Vagina (tissue), 2 donors: Measurements from ENCODE around the gene ASIC3. TPM values are rescaled to one million over a fixed set of nuclear protein-coding genes. Genes with fewer than 3 reads are reported as not detected.
A peak's percentile ranks its signal among the peaks of the same experiment; 100 is the strongest.
"Not testable (repeated sequence)": the region's sequence is repeated elsewhere in the genome, so short reads cannot be mapped to it uniquely, and the experiment has no call there.

Experiments used
- DNase-seq, 2 donors: peaks; one replicate each; pipeline ENCODE4 v3.0.0-alpha.2; 2017; ENCODE audit errors: extremely low spot score in 2 of 2
- H3K27ac ChIP-seq: fragments of 200-600 bp; sonication (generic); one replicate; pipeline ENCODE4 v1.5.1; 2019
- H3K27me3 ChIP-seq: fragments of 200-600 bp; sonication (generic); one replicate; pipeline ENCODE4 v1.5.1; 2019
- H3K36me3 ChIP-seq, 2 donors: fragments of 200-600 bp; sonication (generic); one replicate each; pipeline ENCODE4 v1.5.1; 2017 to 2019
- H3K4me1 ChIP-seq: fragments of 200-600 bp; sonication (generic); one replicate; pipeline ENCODE4 v1.5.1; 2019
- H3K4me3 ChIP-seq, 2 donors: fragments of 200-600 bp; sonication (generic); 1 replicate in 1 of 2; 2 replicates in 1 of 2; pipeline ENCODE4 v1.5.1; 2016 to 2019
- H3K9me3 ChIP-seq: fragments of 200-600 bp; sonication (generic); one replicate; pipeline ENCODE4 v1.5.1; 2019
- POLR2A ChIP-seq, 2 donors: fragments of 450-650 bp; IDR thresholded peaks; one replicate each; pipeline ENCODE4 v1.6.1; 2017; ENCODE audit warnings: antibody characterized with exemption in 2 of 2, mild to moderate bottlenecking in 2 of 2, moderate library complexity in 2 of 2
- POLR2AphosphoS5 ChIP-seq, 2 donors: sonication (generic); formaldehyde crosslinking; IDR thresholded peaks; one replicate each; pipeline ENCODE4 v1.9.0; 2017; ENCODE audit warnings: antibody characterized with exemption in 2 of 2, mild to moderate bottlenecking in 2 of 2, low read depth in 1 of 2; ENCODE audit not compliant: insufficient read depth in 1 of 2
- intact Hi-C: fragments of 100-400 bp; cut with DNase I; formaldehyde crosslinking; loops from one replicate; pipeline ENCODE4 v1.15.1; 2023
- total RNA-seq: library from RNA; depleted of rRNA; stranded (reverse); fragments of >200 nt; gene quantifications from one replicate; pipeline ENCODE4 v1.2.3, GENCODE V29; 2016
- TF ChIP-seq, protein P1 (sequence below), 3 experiments: fragments of 450-650 bp in 2 of 3; fragments of 200-600 bp in 1 of 3; sonication (generic) in 1 of 3; IDR thresholded peaks; one replicate each; pipeline ENCODE4 v1.5.1; 2017 to 2019; ENCODE audit warnings: antibody characterized with exemption in 3 of 3, mild to moderate bottlenecking in 2 of 3, moderate library complexity in 2 of 3

Gene ASIC3
- total RNA-seq, 1 donor from 2014 or later: 3.7 TPM

DNA sequence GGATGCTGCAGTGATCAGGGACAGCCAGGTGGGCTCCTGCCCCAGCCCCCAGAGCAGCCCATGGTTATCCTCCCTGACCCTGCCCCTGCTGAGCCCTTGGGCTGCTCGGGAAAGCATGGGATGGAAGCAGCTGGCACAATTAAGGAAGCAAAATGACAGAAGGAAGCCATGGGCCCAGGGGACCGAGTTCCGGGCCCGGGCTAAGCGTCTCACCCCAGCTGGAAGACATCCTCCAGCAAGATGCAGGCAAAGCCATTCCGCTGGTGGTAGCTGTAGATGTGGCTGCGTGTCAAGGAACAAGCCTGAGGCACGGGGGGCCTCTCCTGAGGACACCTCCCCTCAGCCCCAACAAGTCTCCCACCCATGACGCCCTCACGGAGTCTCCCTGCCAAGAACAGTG lies 25.1 kb upstream of the ASIC3 start:
- DNase-seq: no peak
- Histone ChIP-seq H3K4me3 (no peak overlapping the region), H3K27ac (no peak overlapping the region), H3K27me3 (no peaks in the 10 kb centered on the region), H3K36me3 (no peaks in the 10 kb centered on the region), H3K9me3 (no peaks in the 10 kb centered on the region), H3K4me1 (peaks cover 17% of the 10 kb centered on the region)
- intact Hi-C loops: no loop called here
- no peak for TF ChIP-seq POLR2A (IDR thresholded peaks at IDR 0.05)
- TF ChIP-seq, protein P1, sequence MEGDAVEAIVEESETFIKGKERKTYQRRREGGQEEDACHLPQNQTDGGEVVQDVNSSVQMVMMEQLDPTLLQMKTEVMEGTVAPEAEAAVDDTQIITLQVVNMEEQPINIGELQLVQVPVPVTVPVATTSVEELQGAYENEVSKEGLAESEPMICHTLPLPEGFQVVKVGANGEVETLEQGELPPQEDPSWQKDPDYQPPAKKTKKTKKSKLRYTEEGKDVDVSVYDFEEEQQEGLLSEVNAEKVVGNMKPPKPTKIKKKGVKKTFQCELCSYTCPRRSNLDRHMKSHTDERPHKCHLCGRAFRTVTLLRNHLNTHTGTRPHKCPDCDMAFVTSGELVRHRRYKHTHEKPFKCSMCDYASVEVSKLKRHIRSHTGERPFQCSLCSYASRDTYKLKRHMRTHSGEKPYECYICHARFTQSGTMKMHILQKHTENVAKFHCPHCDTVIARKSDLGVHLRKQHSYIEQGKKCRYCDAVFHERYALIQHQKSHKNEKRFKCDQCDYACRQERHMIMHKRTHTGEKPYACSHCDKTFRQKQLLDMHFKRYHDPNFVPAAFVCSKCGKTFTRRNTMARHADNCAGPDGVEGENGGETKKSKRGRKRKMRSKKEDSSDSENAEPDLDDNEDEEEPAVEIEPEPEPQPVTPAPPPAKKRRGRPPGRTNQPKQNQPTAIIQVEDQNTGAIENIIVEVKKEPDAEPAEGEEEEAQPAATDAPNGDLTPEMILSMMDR (IDR thresholded peaks at IDR 0.05): no peak
- no peak for TF ChIP-seq POLR2AphosphoS5 (IDR thresholded peaks at IDR 0.05; ENCODE audit: insufficient read depth in 1 of 2, low read depth in 1 of 2)

DNA sequence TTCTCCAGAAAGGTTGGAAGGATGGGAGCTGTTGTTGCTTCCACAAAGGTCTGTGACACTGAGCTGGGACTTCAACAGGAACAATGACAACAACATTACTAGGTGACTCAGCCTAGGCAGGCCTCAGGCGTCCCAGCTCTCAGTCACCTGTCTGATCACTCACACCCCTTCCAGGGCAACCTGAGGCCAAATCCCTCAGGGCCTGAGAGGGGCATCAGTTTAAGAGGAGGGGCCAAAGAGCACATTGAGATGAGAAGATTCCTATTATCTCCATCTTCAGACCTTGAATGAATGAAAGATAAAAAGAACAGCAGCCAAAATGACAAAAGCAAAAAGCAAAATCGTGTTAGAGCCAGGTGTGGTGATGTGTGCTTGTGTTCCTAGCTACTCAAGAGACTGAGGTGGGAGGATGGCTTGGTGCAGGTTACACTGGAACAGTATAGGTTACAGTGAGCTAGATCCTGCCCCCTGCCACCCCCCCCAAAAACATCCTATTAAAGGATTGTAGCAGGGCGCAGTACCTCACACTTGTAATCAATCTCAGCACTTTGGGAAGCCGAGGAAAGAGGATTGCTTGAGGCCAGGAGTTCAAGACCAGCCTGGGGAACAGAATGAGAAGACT lies 23.8 kb upstream of the ASIC3 start, which contains the start of gene ATG9B:
Gene ATG9B (minus strand): TSS at position 60 of the 622 bp plus-strand sequence. CDS start 71 bp downstream, outside the sequence.
- TF ChIP-seq POLR2A (IDR thresholded peaks at IDR 0.05) (no peak), POLR2AphosphoS5 (IDR thresholded peaks at IDR 0.05; ENCODE audit: insufficient read depth in 1 of 2, low read depth in 1 of 2) (no peak)
- TF ChIP-seq, protein P1 (IDR thresholded peaks at IDR 0.05): no peak
- DNase-seq: no peak
- no peaks in the 10 kb centered on the region for H3K36me3 ChIP-seq
- no peaks in the 10 kb centered on the region for H3K9me3 ChIP-seq
- intact Hi-C loops: no loop called here
- no peaks in the 10 kb centered on the region for H3K27me3 ChIP-seq
- H3K27ac ChIP-seq: no peak within 1 kb of the TSS
- H3K4me1 ChIP-seq: peaks cover 18% of the 10 kb centered on the region
- H3K4me3 ChIP-seq: peak within 1 kb of the TSS in 1 of 2 donors; percentile 14

DNA sequence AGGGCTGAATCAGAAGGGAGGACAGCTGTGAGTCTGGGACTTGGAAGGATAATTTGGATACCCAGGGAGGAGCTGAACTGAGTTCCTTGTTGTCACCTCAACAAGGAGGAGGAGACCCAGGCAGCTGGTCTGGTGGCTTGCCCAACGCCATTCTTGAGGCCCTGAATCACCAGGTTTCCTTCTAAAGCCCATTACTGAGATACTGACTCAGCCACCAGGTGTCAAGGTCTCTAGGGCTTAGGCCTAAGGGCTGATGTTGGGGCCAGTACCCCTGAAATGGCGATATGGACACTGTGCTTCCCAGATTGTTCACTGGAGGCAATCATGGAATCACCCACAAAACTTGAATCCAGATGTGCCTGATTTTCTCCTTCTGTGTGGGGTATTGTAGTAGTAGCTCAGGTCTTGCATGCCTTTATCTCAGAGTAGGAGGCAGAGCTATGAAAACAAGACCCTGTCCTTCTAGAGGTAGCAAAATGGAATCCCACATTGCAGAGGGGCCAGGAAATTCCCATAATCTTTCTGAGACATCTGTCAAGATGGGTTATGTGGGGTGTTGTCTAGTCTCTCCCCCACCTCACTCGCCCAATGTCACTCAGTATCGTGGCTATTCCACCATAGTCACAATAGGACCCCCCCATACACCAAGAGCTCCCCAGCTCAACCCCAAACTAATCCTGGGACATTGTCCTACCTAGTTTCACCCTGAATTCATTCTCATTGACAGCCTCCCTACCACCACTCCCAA lies 22.2 kb upstream of the ASIC3 start:
- DNase-seq: no peak
- H3K27ac ChIP-seq: no peak overlapping the region
- H3K9me3 ChIP-seq: no peaks in the 10 kb centered on the region
- TF ChIP-seq, protein P1 (IDR thresholded peaks at IDR 0.05): no peak
- TF ChIP-seq POLR2AphosphoS5 (IDR thresholded peaks at IDR 0.05; ENCODE audit: insufficient read depth in 1 of 2, low read depth in 1 of 2): no peak
- H3K36me3 ChIP-seq: no peaks in the 10 kb centered on the region
- no peak overlapping the region for H3K4me3 ChIP-seq
- intact Hi-C loops: no loop called here
- peaks cover 21% of the 10 kb centered on the region for H3K4me1 ChIP-seq
- H3K27me3 ChIP-seq: no peaks in the 10 kb centered on the region

DNA sequence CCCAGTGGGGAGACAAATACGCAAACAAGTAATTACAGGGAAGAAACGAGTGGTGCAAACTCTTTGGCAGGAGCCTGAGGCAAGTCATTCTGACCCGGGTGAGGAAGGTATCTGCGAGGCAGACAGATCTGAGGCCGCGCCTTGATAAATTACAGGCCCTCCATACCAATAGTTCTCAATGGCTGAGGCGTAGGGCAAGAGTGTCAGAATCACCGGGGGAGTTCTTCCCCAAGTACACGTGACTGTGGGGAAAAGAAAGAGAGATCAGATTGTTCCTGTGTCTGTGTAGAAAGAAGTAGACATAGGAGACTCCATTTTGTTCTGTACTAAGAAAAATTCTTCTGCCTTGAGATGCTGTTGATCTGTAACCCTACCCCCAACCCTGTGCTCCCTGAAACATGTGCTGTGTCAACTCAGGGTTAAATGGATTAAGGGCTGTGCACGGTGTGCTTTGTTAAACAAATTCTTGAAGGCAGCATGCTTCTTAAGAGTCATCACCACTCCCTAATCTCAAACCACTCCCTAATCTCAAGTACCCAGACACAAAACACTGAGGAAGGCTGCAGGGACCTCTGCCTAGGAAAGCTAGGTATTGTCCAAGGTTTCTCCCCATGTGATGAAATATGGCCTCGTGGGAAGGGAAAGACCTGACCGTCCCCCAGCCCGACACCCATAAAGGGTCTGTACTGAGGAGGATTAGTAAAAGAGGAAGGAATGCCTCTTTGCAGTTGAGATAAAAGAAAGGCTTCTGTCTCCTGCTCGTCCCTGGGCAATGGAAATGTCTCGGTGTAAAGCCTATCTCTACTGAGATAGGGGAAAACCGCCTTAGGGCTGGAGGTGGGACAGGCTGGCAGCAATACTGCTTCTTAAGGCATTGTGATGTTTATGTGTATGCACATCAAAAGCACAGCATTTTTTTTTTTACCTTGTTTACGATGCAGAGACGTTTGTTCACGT lies 21.3 kb upstream of the ASIC3 start:
- H3K36me3 ChIP-seq, H3K9me3 ChIP-seq, H3K27me3 ChIP-seq, DNase-seq, intact Hi-C loops: not testable (repeated sequence)
- Histone ChIP-seq H3K4me3 (peak overlapping the region in 1 of 2 donors; percentile 65), H3K27ac (peak overlapping the region; percentile 82), H3K4me1 (peaks cover 21% of the 10 kb centered on the region)

DNA sequence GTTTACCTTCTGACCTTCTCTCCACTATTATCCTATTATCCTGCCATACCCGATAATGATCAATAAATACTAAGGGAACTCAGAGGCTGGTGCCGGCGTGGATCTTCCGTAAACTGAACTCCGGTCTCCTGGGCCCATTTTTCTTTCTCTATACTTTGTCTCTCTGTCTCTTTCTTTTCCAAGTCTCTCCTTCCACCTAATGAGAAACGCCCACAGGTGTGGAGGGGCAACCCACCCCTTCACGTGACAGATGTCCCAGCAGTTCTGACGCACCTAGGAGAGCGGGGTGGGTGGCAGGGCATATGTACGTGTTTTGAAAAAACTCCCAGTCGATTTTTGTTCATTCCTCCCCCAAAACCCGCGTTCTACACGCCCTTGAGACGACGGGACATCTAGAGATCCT lies 20.6 kb upstream of the ASIC3 start:
- not testable (repeated sequence) for H3K27me3 ChIP-seq, DNase-seq, H3K9me3 ChIP-seq, H3K36me3 ChIP-seq
- intact Hi-C loops: loop anchor here (2.0 kb wide), 1 partner anchor 55 kb away; the partner anchor contains the start of gene TMUB1
- Histone ChIP-seq H3K27ac (peak overlapping the region; percentile 82), H3K4me1 (peaks cover 21% of the 10 kb centered on the region), H3K4me3 (peak overlapping the region; percentile 65 to 90)
